Hematopoietic multipotent progenitor cell treated with erythropoietin and hydrocortisone succinate and interleukin-3 and kit ligand, for 4 days (in vitro differentiated cells): Measurements from ENCODE around the gene TMEM259.
A peak's percentile ranks its signal among the peaks of the same experiment; 100 is the strongest.
"Not testable (repeated sequence)": the region's sequence is repeated elsewhere in the genome, so short reads cannot be mapped to it uniquely, and the experiment has no call there.

ENCODE experiments used
- DNase-seq: peaks from one replicate; pipeline ENCODE4 v3.0.0-alpha.2; 2015

The TMEM259 gene

GRCh38 chr19:1038978-1039645, 18.2 kb upstream of the TMEM259 start:
- DNase-seq, result no peak

GRCh38 chr19:1037621-1038064, 16.7 kb upstream of the TMEM259 start:
- no peak for DNase-seq

- no peak for DNase-seq
Measured at GRCh38 chr19:1035998-1036621, 15.2 kb upstream of the TMEM259 start.

GRCh38 chr19:1032264-1032867, 11.4 kb upstream of the TMEM259 start:
- DNase-seq, result no peak

GRCh38 chr19:1028062-1028926, 7.4 kb upstream of the TMEM259 start:
- peak; percentile 74 for DNase-seq

GRCh38 chr19:1027650-1028061, 6.7 kb upstream of the TMEM259 start:
- DNase-seq, result peak; percentile 25

- DNase-seq, result peak; percentile 66
Measured at GRCh38 chr19:1026783-1027649, 6.1 kb upstream of the TMEM259 start.

GRCh38 chr19:1025960-1026782, 5.2 kb upstream of the TMEM259 start, which contains the start of gene CNN2:
TSS of gene CNN2 (plus strand) at chr19:1026608. CDS start at chr19:1026662, 54 bp downstream.
- peak; percentile 83 for DNase-seq

GRCh38 chr19:1025080-1025479, 4.2 kb upstream of the TMEM259 start:
- not testable (repeated sequence) for DNase-seq

- not testable (repeated sequence) for DNase-seq
Measured at GRCh38 chr19:1023883-1024188, 2.9 kb upstream of the TMEM259 start.

GRCh38 chr19:1019980-1020867, 699 bp downstream of the TMEM259 start:
- peak; percentile 37 for DNase-seq

GRCh38 chr19:1019616-1019961, 1.3 kb downstream of the TMEM259 start:
- DNase-seq, result no peak

GRCh38 chr19:1018932-1019615, 1.8 kb downstream of the TMEM259 start:
- DNase-seq, result peak; percentile 13

GRCh38 chr19:1018393-1018792, 2.5 kb downstream of the TMEM259 start:
- peak; percentile 78 for DNase-seq

- DNase-seq, result no peak
Measured at GRCh38 chr19:1017906-1018305, 3.0 kb downstream of the TMEM259 start.

- DNase-seq, result peak; percentile 7
Measured at GRCh38 chr19:1017115-1017905, 3.6 kb downstream of the TMEM259 start.

GRCh38 chr19:1016647-1017114, 4.2 kb downstream of the TMEM259 start:
- DNase-seq, result no peak

- no peak for DNase-seq
Measured at GRCh38 chr19:1015782-1016646, 4.9 kb downstream of the TMEM259 start.
